ENCODE data around the gene KRT74. TPM values are rescaled to one million over a fixed set of nuclear protein-coding genes. Genes with fewer than 3 reads are reported as not detected.

Gene KRT74
- total RNA-seq, 2 experiments from 2014 or later: not detected

DNA sequence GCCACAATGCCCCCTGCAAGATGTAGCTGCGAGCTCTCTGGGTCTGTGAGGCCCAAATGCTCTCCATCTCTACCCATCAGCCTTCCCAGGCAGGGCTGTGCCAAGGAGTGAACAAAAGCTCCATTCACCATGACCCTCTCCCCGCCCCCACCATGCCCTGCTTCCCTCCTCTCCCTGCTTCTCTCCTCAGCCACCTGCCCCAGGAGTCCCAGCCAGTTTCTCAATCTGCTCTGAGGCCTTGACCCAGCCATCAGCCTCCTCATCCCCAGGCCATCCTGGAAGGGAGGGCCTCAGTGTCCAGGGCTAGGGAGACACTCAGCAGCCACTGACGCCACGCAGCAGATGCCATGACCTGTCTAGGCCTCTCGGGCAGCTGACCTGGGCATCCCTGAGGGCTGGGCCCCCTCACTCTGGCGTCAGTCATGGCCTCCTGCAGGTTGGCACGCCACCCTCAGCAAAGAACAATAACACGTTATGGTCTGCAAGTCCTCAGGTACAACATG is 45.0 kb downstream of the KRT74 start:
- ChIA-PET POLR2A (no interaction called here), CTCF (interaction anchor here (2.0 kb wide), 1 partner anchor 351 kb away, joined by 5 read pairs; no protein-coding TSS in a partner anchor)
- TF ChIP-seq, protein P1, sequence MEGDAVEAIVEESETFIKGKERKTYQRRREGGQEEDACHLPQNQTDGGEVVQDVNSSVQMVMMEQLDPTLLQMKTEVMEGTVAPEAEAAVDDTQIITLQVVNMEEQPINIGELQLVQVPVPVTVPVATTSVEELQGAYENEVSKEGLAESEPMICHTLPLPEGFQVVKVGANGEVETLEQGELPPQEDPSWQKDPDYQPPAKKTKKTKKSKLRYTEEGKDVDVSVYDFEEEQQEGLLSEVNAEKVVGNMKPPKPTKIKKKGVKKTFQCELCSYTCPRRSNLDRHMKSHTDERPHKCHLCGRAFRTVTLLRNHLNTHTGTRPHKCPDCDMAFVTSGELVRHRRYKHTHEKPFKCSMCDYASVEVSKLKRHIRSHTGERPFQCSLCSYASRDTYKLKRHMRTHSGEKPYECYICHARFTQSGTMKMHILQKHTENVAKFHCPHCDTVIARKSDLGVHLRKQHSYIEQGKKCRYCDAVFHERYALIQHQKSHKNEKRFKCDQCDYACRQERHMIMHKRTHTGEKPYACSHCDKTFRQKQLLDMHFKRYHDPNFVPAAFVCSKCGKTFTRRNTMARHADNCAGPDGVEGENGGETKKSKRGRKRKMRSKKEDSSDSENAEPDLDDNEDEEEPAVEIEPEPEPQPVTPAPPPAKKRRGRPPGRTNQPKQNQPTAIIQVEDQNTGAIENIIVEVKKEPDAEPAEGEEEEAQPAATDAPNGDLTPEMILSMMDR (IDR thresholded peaks at IDR 0.05): no peak
- no peak for ATAC-seq
- no peaks in the 10 kb centered on the region for H3K9me3 Mint-ChIP-seq
- DNase-seq: no peak
- intact Hi-C loops (cut with micrococcal nuclease): no loop called here
- no peak overlapping the region for H3K27ac Mint-ChIP-seq
- peaks cover 5% of the 10 kb centered on the region for H3K4me1 Mint-ChIP-seq (ENCODE audit: low read depth)
- H3K4me3 Mint-ChIP-seq: no peak overlapping the region
- H3K27me3 Mint-ChIP-seq: no peaks in the 10 kb centered on the region
- no peaks in the 10 kb centered on the region for H3K36me3 Mint-ChIP-seq (ENCODE audit: low read depth)

DNA sequence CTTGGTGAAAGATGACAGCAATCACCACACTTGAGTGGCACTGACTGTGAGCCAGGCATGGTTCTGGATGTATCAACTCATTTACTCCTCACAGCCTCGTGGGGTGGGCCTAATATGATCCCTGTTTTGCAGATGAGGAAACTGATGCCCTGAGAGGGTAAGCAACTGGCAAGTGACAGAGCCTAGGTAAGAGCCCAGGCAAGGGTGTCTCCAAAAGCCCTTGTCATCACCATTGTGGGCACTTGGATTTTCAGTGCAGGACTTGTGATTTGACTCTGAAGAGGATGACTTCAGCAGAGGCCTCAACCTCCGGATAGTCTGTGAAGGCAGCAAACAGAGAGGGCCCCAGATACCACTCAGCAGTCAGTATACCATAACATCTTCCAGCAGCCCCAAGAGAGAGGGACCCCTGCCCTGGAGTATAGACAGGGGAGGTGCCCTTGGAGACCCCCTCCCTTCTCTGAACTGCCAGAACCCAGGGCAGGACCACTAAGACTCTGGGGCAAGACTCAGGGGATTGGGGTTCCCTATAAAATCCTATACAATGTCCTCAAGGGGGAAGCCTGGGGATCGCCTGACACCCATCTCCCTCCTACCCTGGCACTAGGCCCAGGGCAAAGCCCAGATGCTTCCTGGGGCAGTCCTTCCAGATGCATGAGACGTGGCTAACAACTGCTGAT is 46.4 kb downstream of the KRT74 start:
- Mint-ChIP-seq H3K9me3 (no peaks in the 10 kb centered on the region), H3K4me3 (no peak overlapping the region), H3K27me3 (no peaks in the 10 kb centered on the region), H3K27ac (no peak overlapping the region), H3K4me1 (ENCODE audit: low read depth) (peaks cover 5% of the 10 kb centered on the region), H3K36me3 (ENCODE audit: low read depth) (no peaks in the 10 kb centered on the region)
- TF ChIP-seq, protein P1 (IDR thresholded peaks at IDR 0.05): no peak
- DNase-seq (no peak), ATAC-seq (no peak)
- POLR2A ChIA-PET: no interaction called here
- CTCF ChIA-PET: interaction anchor here (2.0 kb wide), 1 partner anchor 353 kb away, joined by 5 read pairs; no protein-coding TSS in a partner anchor
- intact Hi-C loops (cut with micrococcal nuclease): no loop called here

DNA sequence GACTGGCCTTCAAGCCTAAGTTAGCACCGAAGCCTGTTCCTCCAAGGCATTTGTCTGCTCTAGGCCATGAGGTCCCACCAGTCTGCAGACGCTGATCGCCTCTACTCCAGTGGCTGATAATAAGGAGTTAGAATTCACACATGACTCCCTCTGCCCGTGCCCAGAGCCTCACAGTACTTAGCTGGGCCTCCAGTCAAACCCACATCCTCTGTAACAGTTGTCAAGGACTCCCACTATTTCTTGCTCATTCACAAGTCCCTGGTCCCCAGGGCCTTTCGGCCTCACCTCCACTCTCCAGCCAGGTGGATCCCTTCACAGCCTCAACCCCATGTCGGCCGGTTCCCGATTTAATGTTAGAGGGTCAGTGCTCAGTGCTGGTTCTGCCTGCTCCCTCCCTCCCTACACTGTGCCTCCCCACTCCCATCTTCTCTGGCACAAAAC is 47.1 kb downstream of the KRT74 start:
- no peak for DNase-seq
- Mint-ChIP-seq H3K4me3 (no peak overlapping the region), H3K27me3 (no peaks in the 10 kb centered on the region), H3K36me3 (ENCODE audit: low read depth) (no peaks in the 10 kb centered on the region), H3K9me3 (no peaks in the 10 kb centered on the region), H3K27ac (no peak overlapping the region), H3K4me1 (ENCODE audit: low read depth) (peaks cover 5% of the 10 kb centered on the region)
- CTCF ChIA-PET: no interaction called here
- TF ChIP-seq, protein P1 (IDR thresholded peaks at IDR 0.05): no peak
- POLR2A ChIA-PET: no interaction called here
- peak; percentile 34 for ATAC-seq
- intact Hi-C loops (cut with micrococcal nuclease): no loop called here

DNA sequence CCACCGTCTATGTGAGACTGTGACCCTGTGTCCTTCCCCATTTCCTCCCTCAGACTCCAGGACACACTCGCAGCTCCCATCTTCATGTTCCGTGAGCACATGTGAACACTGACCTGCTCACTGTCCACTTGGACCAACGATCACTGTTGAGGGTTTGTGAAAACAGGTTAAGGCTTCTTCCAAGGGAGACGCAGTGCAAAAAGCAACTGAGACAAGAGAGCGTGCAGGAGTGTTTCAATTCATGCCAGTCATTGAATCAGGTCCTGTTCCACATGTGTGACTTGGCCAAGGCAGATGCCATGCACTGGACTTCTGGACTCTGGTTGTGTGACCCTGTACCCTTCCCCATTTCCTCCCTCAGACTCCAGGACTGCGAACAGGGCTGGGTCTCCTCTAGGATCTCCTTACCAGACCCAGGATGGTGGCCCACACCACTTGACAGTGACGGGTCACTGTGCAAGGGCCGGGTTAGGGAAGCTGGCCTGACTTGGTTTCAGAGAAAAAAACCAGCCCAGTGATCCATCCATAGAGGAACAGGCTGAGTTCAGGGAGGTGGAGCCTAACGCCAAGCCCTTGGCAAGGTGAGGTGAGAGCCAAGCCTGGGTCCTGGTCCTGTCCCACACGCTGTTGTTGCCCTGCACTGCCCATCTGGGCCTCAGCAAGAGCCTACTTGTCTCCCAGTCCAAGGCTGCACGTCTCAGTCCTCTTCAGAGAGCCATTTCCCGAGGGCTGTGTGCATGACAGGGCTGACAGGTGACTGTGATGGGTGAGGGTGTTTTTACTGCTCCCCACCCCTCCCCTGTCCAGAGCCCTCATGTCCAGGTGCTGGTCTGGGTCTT is 47.8 kb downstream of the KRT74 start:
- no peaks in the 10 kb centered on the region for H3K27me3 Mint-ChIP-seq
- ATAC-seq: no peak

More for the DNA sequence above, 47.8 kb downstream of the KRT74 start:
- TF ChIP-seq, protein P1 (IDR thresholded peaks at IDR 0.05): no peak
- no peak for DNase-seq
- ChIA-PET CTCF (interaction anchor here (1.2 kb wide), 1 partner anchor 35 kb away, joined by 3 read pairs; no protein-coding TSS in a partner anchor), POLR2A (no interaction called here)
- H3K36me3 Mint-ChIP-seq (ENCODE audit: low read depth): no peaks in the 10 kb centered on the region
- H3K9me3 Mint-ChIP-seq: no peaks in the 10 kb centered on the region
- peaks cover 5% of the 10 kb centered on the region for H3K4me1 Mint-ChIP-seq (ENCODE audit: low read depth)
- no peak overlapping the region for H3K4me3 Mint-ChIP-seq
- intact Hi-C loops (cut with micrococcal nuclease): no loop called here
- H3K27ac Mint-ChIP-seq: no peak overlapping the region

Data from activated CD8-positive, alpha-beta T cell treated with anti-CD3 and anti-CD28 coated beads for 36 hours (primary cell).